ENCODE results near the gene TRIM37. TPM values are rescaled to one million over a fixed set of nuclear protein-coding genes. Genes with fewer than 3 reads are reported as not detected.
A peak's percentile ranks its signal among the peaks of the same experiment; 100 is the strongest.
"Not testable (repeated sequence)": the region's sequence is repeated elsewhere in the genome, so short reads cannot be mapped to it uniquely, and the experiment has no call there.

The TRIM37 gene
- polyA plus RNA-seq, 6 donors from 2014 or later, result 4.9 to 8.5 (median 6.9) TPM

DNA sequence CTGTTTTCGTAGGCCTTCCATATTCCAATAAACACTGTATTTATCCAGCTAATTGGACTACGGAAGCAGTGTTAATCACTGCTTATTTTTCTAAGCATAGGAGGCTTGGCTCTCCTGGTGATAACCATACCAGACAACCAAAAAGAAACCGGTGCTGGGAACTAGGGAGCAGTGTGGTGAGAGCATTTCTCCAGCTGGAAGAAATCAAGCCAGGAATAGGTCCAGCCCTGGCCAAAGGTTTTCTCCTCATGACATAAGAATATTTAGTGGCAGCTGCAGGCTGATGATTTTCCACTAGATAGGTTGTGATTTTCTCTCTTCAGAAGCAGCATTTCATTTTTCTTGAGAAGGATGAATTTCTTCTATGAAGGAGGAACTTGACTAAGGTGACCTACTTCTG is 141.5 kb downstream of the TRIM37 start:
- DNase-seq, result no peak

DNA sequence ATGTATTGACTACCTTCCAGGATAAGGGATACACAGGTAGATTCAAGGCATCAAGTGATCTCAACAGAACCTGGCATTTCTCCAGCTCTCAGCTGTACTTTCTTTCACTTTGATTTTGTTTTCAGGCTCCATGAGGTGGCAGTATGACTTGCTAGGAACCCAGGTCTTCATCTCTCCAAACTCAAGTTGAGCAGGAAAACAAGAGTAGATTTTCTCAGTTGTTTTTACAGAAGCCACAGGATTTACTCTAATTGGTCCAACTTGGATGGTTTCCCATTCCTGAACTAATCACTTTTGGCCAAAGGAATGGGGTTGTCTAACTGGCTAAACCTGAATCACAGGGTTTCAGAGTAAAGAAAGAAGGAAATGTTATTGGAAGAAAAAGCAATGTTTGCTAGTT is 146.6 kb downstream of the TRIM37 start:
- no peak for ATAC-seq (ENCODE audit: low read depth in 2 of 2)

More for the DNA sequence above, 141.5 kb downstream of the TRIM37 start:
- no peaks in the 10 kb centered on the region for H3K4me1 Mint-ChIP-seq
- H3K36me3 Mint-ChIP-seq, result no peaks in the 10 kb centered on the region
- H3K27ac Mint-ChIP-seq, result no peak overlapping the region
- no peaks in the 10 kb centered on the region for H3K27me3 Mint-ChIP-seq
- no peak for ATAC-seq (ENCODE audit: low read depth in 2 of 2)
- H3K9me3 Mint-ChIP-seq, result no peaks in the 10 kb centered on the region
- H3K4me3 Mint-ChIP-seq, result no peak overlapping the region

DNA sequence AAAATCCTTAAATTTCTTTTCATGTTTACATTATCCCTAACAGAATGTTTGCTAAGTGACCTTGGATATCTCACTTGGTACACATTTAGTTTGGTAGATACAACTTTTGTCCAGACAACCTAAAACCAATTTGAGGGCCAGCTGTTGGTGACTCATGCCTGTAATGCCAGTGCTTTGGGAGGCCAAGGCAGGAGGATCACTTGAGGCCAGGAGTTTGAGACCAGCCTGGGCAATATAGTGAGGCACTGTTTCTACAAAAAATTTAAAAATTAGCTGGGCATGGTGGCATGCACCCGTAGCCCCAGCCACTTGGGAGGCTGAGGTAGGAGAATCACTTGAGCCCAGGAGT is 149.0 kb downstream of the TRIM37 start:
- H3K36me3 Mint-ChIP-seq; H3K27ac Mint-ChIP-seq; DNase-seq; H3K27me3 Mint-ChIP-seq; H3K4me3 Mint-ChIP-seq; H3K9me3 Mint-ChIP-seq; ATAC-seq (ENCODE audit: low read depth in 2 of 2): not testable (repeated sequence)
- peaks cover 12 to 19% (median 14%) of the 10 kb centered on the region in 3 donors for H3K4me1 Mint-ChIP-seq

More for the DNA sequence above, 146.6 kb downstream of the TRIM37 start:
- no peaks in the 10 kb centered on the region for H3K9me3 Mint-ChIP-seq
- peaks cover 0 to under 1% (median under 1%) of the 10 kb centered on the region in 3 donors for H3K4me1 Mint-ChIP-seq
- H3K27me3 Mint-ChIP-seq, result no peaks in the 10 kb centered on the region
- no peaks in the 10 kb centered on the region for H3K36me3 Mint-ChIP-seq
- H3K27ac Mint-ChIP-seq, result no peak overlapping the region
- H3K4me3 Mint-ChIP-seq, result no peak overlapping the region
- DNase-seq, result no peak

DNA sequence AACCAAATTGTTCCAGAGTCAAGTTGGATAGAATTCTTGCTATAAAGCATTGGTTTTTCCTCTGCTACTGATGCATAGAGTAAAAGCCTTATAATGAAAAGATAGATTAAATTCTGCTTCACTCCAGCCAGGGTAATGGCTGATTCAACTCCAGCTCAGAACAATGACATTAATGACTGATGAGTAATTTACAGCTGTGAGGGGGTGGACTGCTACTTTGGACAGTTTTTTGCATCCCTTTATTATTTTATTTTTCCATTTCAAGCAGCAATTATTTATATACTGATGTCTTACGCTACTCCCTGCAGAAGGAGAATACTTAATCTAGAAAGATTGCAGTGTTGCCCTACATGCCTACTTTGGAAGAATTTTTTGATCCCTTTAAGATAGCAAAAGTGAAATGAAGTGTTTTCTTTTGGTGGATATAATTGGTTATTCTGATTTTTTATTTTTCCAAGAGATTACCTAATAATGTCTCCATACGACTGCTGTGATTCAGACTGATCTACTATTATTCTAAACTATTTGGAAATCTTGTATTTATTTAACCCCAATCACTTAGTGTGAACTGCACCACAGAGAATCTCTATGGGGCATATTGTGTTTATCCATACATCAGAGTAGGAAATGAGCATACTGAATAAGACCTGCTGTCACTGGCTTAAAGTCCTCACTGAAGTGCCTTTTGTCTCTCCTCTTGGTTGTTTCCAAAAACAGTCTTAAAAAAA is 149.5 kb downstream of the TRIM37 start:
- no peak for DNase-seq
- peaks cover 12 to 19% (median 14%) of the 10 kb centered on the region in 3 donors for H3K4me1 Mint-ChIP-seq
- no peaks in the 10 kb centered on the region for H3K27me3 Mint-ChIP-seq
- peak overlapping the region in 1 of 6 donors; percentile 5 for H3K27ac Mint-ChIP-seq
- peaks cover 0 to 7% (median 0%) of the 10 kb centered on the region in 7 donors for H3K9me3 Mint-ChIP-seq
- H3K4me3 Mint-ChIP-seq, result no peak overlapping the region
- ATAC-seq (ENCODE audit: low read depth in 2 of 2), result no peak
- no peaks in the 10 kb centered on the region for H3K36me3 Mint-ChIP-seq

DNA sequence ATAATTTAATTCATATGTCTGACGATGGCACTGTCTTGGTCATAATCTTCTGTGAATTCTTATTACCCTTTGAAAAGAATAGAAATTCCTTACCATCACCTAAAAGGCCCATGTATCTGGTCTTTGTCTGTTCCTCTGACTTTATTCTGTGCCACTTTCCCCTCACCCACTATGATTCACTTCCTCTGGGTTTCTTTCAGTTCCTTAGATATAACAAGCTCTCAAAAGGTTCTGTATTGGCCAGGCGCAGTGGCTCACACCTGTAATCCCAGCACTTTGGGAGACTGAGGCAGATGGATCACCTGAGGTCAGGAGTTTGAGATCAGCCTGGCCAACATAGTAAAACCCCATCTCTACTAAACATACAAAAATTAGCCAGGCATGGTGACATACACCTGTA is 152.3 kb downstream of the TRIM37 start:
- Mint-ChIP-seq H3K4me1 (peaks cover 12 to 19% (median 14%) of the 10 kb centered on the region in 3 donors), H3K36me3 (peaks cover 3 to 20% of the 10 kb centered on the region in 2 donors), H3K27ac (peak overlapping the region; percentile 1 to 57 (median 30)), H3K9me3 (peaks cover 7 to 30% (median 20%) of the 10 kb centered on the region in 7 donors)
- DNase-seq (peak; percentile 2), ATAC-seq (ENCODE audit: low read depth in 2 of 2) (peak in 1 of 2 donors; percentile 63)
- H3K27me3 Mint-ChIP-seq, H3K4me3 Mint-ChIP-seq: not testable (repeated sequence)

DNA sequence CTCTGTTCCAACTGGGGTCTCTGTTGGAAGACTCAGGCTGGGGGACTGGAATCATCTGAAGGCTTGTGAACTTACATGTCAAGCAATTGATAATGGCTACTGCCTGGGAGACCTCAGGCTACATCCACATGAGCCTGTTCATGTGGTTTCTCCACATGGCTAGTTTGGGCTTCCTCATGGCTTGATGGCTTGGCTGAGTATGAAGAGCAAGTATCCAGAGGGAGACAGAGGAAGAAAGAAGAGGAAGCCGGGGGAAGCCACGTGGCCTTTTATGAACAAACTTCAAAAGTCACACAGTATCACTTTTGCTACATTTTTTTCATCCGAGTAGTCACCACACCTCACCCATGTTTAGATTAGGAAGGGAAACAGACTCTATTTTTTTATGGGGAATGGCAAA is 158.9 kb downstream of the TRIM37 start:
- no peak overlapping the region for H3K4me3 Mint-ChIP-seq
- H3K27ac Mint-ChIP-seq, result no peak overlapping the region
- H3K27me3 Mint-ChIP-seq, result peaks cover 0 to 11% (median 5%) of the 10 kb centered on the region in 3 donors

DNA sequence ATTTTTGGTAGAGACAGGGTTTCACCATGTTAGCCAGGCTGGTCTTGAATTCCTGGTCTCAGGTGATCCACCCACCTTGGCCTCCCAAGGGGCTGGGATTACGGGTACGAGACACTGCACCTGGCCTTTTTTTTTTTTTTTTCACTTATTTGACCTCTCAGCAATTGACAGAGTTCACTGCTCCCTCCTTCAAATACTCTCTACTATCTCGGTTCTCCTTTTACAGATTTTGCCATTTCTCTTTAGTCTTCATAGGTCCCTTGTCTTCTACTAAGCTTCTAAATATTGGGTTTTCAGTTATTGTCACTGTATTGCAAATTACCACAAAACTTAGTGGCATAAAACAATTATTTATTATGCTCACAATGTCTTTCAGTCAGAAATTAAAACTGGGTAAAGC is 159.3 kb downstream of the TRIM37 start:
- peak overlapping the region in 1 of 6 donors; percentile 4 for H3K27ac Mint-ChIP-seq
- H3K4me3 Mint-ChIP-seq, result no peak overlapping the region
- H3K4me1 Mint-ChIP-seq, result peaks cover 0 to 6% (median 0%) of the 10 kb centered on the region in 3 donors
- peaks cover 14 to 40% of the 10 kb centered on the region in 2 donors for H3K36me3 Mint-ChIP-seq
- DNase-seq (no peak), ATAC-seq (ENCODE audit: low read depth in 2 of 2) (no peak)
- peaks cover 0 to 11% (median 5%) of the 10 kb centered on the region in 3 donors for H3K27me3 Mint-ChIP-seq
- peaks cover 15 to 42% (median 27%) of the 10 kb centered on the region in 7 donors for H3K9me3 Mint-ChIP-seq

More for the DNA sequence above, 158.9 kb downstream of the TRIM37 start:
- Mint-ChIP-seq H3K36me3 (peaks cover 14 to 40% of the 10 kb centered on the region in 2 donors), H3K4me1 (peaks cover 0 to 6% (median 0%) of the 10 kb centered on the region in 3 donors), H3K9me3 (peaks cover 15 to 42% (median 27%) of the 10 kb centered on the region in 7 donors)
- DNase-seq (no peak), ATAC-seq (ENCODE audit: low read depth in 2 of 2) (no peak)

DNA sequence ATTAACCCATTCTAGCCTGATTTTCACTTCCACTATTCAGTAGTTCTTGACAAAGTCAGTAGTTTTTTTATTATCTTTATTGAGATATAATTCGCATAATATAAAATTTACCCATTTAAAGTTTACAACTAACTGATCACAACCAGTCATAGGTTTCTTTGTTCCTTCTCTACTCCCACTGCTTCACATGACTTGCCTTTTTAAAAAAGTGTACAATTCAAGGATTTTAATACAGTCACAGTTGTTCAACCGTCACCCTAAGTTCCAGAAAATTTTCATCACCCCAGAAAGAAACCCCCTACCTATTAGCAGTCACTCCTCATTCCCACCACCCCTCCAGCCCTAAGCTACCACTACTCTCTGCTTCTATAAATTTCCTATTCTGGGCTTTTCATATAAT is 162.5 kb downstream of the TRIM37 start:
- DNase-seq (no peak), ATAC-seq (ENCODE audit: low read depth in 2 of 2) (no peak)
- H3K4me1 Mint-ChIP-seq, result peaks cover 0 to 6% (median 0%) of the 10 kb centered on the region in 3 donors
- H3K4me3 Mint-ChIP-seq, result no peak overlapping the region
- no peak overlapping the region for H3K27ac Mint-ChIP-seq
- H3K9me3 Mint-ChIP-seq, result peaks cover 7 to 15% (median 10%) of the 10 kb centered on the region in 7 donors
- peaks cover 11 to 18% of the 10 kb centered on the region in 2 donors for H3K36me3 Mint-ChIP-seq
- peaks cover 0 to 11% (median 5%) of the 10 kb centered on the region in 3 donors for H3K27me3 Mint-ChIP-seq

DNA sequence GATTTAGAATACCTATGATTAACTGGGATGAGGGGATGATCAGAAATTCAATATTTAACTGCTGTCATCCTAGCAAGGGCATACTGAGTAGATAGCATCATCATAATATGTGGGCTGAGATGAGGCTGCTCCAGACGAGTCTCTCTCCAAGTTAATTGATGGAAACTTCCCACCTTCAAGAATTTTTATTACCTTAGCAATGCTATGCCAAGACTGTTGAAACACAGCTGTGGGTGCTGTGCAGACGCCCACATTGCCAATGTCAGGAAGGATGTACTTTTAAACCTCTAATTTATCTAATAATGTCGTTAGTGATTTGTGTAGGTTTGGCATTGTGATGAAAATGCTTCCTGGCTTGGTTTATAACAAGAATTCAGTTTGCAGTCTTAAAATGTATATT is 170.4 kb downstream of the TRIM37 start:
- ATAC-seq (ENCODE audit: low read depth in 2 of 2), result no peak
- Mint-ChIP-seq H3K9me3 (no peaks in the 10 kb centered on the region), H3K4me1 (no peaks in the 10 kb centered on the region), H3K36me3 (no peaks in the 10 kb centered on the region), H3K27me3 (peaks cover 5 to 12% (median 10%) of the 10 kb centered on the region in 3 donors), H3K27ac (no peak overlapping the region), H3K4me3 (no peak overlapping the region)
- DNase-seq, result no peak

DNA sequence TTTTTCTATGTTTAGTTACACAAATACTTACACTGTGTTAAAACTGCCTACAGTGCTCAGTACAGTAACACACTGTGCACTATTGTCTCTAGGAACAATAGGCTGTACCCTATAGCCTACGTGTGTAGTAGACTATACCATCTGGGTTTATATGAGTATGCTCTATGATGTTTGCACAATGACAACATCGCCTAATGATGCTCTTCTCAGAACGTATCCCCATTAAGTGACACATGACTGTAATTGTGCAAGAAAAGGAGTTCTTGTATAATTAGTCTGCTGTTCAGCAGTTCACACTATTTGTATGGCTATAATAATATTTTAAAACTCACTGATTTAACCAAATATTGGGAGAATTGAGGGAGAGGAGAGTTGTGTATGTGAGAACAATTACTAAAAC is 173.7 kb downstream of the TRIM37 start:
- H3K4me3 Mint-ChIP-seq, result no peak overlapping the region
- no peak for ATAC-seq (ENCODE audit: low read depth in 2 of 2)
- DNase-seq, result no peak

More for the DNA sequence above, 173.7 kb downstream of the TRIM37 start:
- peaks cover 10 to 21% (median 14%) of the 10 kb centered on the region in 3 donors for H3K27me3 Mint-ChIP-seq
- no peaks in the 10 kb centered on the region for H3K36me3 Mint-ChIP-seq
- peak overlapping the region in 1 of 6 donors; percentile 2 for H3K27ac Mint-ChIP-seq
- H3K9me3 Mint-ChIP-seq, result no peaks in the 10 kb centered on the region
- no peaks in the 10 kb centered on the region for H3K4me1 Mint-ChIP-seq

Other genes starting within 250 kb of the TRIM37 start
- 10 to 100 TPM; 25.1 to 33.1 (median 29.4) TPM for gene SKA2, start 48.3 kb upstream of the TRIM37 start, polyA plus RNA-seq (ENCODE audit: low read depth in 6 of 6)
- under 1 TPM in 3 of 6 donors, not detected in 3; 0.16 to 0.47 (median 0.26) TPM for gene PRR11, start 48.9 kb upstream of the TRIM37 start, polyA plus RNA-seq (ENCODE audit: low read depth in 6 of 6)
- 10 to 100 TPM; 15.3 to 21.5 (median 19.6) TPM for gene SMG8, start 103.2 kb upstream of the TRIM37 start, polyA plus RNA-seq (ENCODE audit: low read depth in 6 of 6)
- gene GDPD1, start 113.6 kb upstream of the TRIM37 start, polyA plus RNA-seq (ENCODE audit: low read depth in 6 of 6), result 1 to 10 TPM in 3 of 6 donors, under 1 TPM in 3; 0.38 to 1.8 (median 1.1) TPM
- 10 to 100 TPM; 18.8 to 42.5 (median 32.3) TPM for gene YPEL2, start 224.8 kb upstream of the TRIM37 start, polyA plus RNA-seq (ENCODE audit: low read depth in 6 of 6)

Data from naive B cell (primary cell).